Inferior parietal cortex (tissue), 1 donor: Measurements from ENCODE around the gene DRC1.
"Not testable (repeated sequence)": the region's sequence is repeated elsewhere in the genome, so short reads cannot be mapped to it uniquely, and the experiment has no call there.

ENCODE experiments used
- DNase-seq: peaks from one replicate; pipeline ENCODE4 v3.0.0-alpha.2; 2016; ENCODE audit errors: extremely low spot score

The DRC1 gene

GRCh38 chr2:26401739-26402541, at the start of gene DRC1:
DRC1 (plus strand) TSS chr2:26401920; CDS start chr2:26401990, 70 bp downstream.
- DNase-seq: peak; percentile 43

DNA sequence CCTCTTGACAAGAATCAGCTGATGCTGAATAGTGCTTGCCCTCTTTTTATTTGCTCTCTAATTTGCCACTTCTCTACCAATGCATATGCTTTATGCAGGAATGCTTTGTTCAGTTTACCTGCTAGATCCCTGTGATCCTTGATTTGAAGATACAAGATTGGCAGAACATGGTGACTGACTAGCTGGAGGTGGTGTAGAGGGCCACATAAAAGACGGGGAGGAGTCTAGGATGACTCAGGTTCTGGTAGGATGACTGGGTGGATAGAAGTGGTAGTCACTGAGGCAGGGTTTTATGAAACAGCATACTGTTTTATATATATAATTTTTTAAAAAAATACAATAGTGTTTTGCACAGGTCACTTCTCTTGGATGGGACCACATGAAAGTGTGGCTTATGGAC, 48.8 kb upstream of the DRC1 start:
- DNase-seq: no peak

GRCh38 chr2:26354469-26354868, 47.3 kb upstream of the DRC1 start:
- not testable (repeated sequence) for DNase-seq

DNA sequence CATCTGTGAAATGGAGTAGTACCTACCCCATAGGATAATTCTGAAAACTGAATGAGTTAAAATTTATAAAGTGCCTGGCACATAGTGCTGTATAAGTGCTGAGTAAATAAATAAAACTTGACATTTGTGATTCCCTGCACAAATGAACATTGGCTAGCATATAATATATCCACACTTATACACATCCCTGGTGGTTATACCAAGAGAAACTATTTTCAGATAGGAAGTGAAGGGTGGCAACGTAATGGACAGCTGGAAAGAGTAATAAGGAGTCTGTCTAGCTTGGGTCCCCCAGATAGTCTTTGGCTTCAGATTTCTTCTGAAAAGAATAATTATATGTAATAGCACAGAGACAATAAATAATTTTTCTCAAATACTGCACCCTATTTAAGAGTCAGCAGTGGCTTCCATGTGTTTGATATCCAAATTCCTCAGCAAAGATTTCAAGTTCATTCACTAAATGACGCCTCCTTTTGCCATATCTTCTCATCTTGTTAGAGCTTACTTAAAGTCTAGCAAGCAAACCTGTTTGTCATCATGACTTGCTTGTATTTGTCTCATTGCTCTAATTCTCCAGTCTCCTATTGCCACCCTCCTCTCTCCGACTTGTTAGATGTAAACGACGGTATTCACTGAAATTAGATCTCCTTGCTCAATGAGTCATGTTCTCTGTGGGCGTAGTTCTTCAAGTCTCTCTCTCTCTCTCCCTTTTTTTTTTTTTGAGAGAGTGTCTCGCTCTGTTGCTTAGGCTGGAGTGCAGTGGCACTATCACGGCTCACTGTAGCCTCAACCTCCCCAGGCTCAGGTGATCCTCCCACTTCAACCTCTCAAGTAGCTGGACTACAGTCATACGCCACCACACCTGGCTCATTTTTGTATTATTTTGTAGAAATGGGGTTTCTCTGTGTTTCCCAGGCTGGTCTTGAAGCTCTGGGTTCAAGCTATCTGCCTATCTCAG, 46.4 kb upstream of the DRC1 start:
- peak; percentile 64 for DNase-seq

- DNase-seq: no peak
Observed at GRCh38 chr2:26356111-26356510, 45.6 kb upstream of the DRC1 start.

GRCh38 chr2:26356771-26357170, 44.9 kb upstream of the DRC1 start:
- DNase-seq: no peak

- DNase-seq: no peak
Observed at GRCh38 chr2:26359886-26360473, 41.7 kb upstream of the DRC1 start.

- DNase-seq: no peak
Observed at GRCh38 chr2:26363323-26363722, 38.4 kb upstream of the DRC1 start.

GRCh38 chr2:26363958-26364357, 37.8 kb upstream of the DRC1 start:
- no peak for DNase-seq

GRCh38 chr2:26364669-26365068, 37.1 kb upstream of the DRC1 start:
- no peak for DNase-seq

DNA sequence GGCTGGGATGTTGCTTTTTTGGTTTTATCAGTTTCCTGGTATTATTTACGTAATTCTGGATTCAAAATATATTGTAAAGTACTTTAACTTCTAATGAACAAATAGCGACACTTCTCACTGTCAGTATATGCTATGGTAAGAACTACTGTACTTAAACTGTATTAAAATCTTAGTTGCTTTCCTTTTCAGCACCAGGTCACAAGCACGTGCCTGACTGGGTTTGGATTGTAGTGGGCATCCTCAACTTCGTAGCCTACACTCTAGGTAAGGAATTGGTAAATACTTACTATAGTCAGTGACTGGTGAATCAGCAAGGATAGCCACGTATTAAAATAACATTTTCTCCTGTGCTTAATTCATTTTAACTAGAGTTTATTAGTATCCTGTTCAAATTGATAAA, 34.8 kb upstream of the DRC1 start:
- DNase-seq: no peak

DNA sequence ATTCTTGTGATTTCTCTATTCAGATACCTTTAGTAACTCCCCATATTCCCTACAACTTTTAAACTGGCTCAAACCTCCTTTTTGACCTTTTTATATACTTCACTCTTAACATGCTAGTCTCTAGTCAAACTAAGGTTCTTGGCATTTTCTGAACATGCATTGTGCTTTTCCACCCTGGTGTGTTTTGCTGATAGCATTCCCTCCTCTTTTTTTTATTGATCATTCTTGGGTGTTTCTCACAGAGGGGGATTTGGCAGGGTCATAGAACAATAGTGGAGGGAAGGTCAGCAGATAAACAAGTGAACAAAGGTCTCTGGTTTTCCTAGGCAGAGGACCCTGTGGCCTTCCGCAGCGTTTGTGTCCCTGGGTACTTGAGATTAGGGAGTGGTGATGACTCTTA, 32.1 kb upstream of the DRC1 start:
- not testable (repeated sequence) for DNase-seq

DNA sequence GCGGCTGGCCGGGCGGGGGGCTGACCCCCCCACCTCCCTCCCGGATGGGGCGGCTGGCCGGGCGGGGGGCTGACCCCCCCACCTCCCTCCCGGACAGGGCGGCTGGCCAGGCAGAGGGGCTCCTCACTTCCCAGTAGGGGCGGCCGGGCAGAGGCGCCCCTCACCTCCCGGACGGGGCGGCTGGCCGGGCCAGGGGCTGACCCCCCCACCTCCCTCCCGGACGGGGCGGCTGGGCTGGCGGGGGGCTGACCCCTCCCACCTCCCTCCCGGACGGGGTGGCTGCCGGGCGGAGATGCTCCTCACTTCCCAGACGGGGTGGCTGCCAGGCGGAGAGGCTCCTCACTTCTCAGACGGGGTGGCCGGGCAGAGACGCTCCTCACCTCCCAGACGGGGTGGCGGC, 30.8 kb upstream of the DRC1 start:
- DNase-seq: not testable (repeated sequence)

- no peak for DNase-seq
Observed at GRCh38 chr2:26376799-26377198, 24.9 kb upstream of the DRC1 start.

DNA sequence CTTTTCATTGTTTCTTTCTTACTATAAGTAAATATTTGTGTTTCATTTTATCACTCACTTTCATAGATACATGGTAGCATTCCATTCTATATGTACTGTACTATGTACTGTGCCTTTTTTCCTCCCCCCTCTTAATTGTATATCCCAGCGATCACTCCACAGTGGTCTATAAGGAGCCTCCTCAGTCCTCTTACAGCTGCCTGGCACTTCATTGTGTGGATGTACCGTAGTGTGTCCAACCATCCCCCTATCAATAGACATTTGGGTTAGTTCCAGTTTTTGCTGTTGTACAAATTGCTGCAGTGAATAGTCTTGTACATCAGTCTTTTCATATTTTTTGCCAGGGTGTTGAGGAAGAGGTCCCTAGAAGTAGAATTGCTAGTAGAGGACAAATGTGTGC, 21.4 kb upstream of the DRC1 start:
- DNase-seq: no peak

- no peak for DNase-seq
Observed at GRCh38 chr2:26382564-26382963, 19.2 kb upstream of the DRC1 start.

GRCh38 chr2:26384183-26384582, 17.5 kb upstream of the DRC1 start:
- no peak for DNase-seq

- no peak for DNase-seq
Observed at GRCh38 chr2:26384597-26384996, 17.1 kb upstream of the DRC1 start.

GRCh38 chr2:26387189-26387588, 14.5 kb upstream of the DRC1 start:
- DNase-seq: no peak

GRCh38 chr2:26394694-26395093, 7.0 kb upstream of the DRC1 start:
- no peak for DNase-seq

DNA sequence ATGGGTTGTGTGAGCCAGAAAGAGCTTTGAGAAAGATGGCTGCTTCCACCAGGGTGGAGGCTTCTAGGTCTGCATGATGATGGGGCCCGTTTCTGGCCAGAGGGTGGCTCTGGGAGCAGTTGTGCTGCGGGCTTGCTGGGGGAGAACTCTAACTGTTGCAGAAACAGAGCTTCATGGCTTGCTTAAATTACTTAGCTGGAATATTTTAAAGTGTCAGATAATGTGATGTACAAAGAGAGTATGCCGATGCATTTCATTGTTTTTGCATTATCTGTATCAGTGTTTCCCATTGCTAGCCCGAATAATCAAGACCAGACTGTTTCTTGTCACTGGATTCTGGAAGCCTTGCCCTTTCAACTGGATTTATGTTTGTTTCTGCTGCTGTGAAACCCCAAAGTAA, 6.3 kb upstream of the DRC1 start:
- no peak for DNase-seq

GRCh38 chr2:26396734-26397298, 4.9 kb upstream of the DRC1 start:
- DNase-seq: no peak
